ENCODE data around the gene GLDC. TPM values are rescaled to one million over a fixed set of nuclear protein-coding genes. Genes with fewer than 3 reads are reported as not detected.

The GLDC gene
- total and polyA plus RNA-seq, 5 donors from 2014 or later: 0.25 to 0.38 (median 0.33) TPM; not detected in 2

DNA sequence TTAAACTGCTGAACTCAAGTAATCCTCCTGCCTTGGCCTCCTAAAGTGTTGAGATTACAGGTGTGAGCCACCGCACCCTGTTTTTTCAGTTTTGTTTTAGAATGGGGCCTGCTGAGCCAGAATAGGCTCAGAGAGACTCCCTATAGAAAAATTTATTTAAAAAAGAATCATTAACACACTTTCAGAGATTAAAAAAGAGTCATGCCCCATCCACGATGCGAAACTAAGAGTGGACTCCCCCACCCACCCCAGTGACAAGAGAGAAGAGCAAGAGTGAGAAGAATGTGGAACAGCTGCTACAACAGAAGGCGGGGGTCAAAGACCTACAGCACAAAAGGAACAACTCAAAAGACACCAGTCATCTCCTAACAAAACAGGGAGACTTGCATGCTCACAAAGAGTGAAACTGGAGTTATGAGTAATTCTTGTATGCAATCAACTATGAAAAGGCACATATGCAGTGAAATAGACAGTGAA is 47.2 kb downstream of the GLDC start:
- H3K4me3 Mint-ChIP-seq: no peak overlapping the region

DNA sequence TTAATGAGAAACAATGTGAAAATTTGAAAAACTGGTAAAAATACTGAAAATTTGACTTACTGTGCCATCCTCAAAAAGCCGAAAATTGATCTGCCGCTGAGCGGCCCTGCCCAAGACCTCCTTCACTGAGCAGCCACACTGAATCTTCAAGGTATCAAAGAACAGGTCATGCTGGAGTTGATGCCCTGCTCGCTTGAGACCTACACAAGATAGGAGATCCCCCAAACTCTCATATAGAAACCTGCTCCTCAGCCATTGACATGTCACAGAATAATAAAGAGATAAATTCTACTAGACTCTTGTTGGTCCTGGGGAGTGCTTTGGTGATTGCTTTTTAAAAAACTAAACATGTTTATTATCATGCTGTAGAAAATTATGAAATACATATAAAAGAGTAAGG is 52.7 kb downstream of the GLDC start:
- no peaks in the 10 kb centered on the region for H3K36me3 Mint-ChIP-seq
- H3K27ac Mint-ChIP-seq: no peak overlapping the region
- no peak for DNase-seq
- Histone ChIP-seq H3K27ac (ENCODE audit: insufficient read depth, low read length, poor library complexity, severe bottlenecking) (no peak overlapping the region), H3K9me3 (ENCODE audit: control insufficient read depth in 2 of 2, low read length in 2 of 2) (no peaks in the 10 kb centered on the region), H3K4me1 (ENCODE audit: control insufficient read depth, insufficient read depth, low read length, poor library complexity, severe bottlenecking) (no peaks in the 10 kb centered on the region), H3K36me3 (ENCODE audit: control insufficient read depth, insufficient read depth, low read length) (no peaks in the 10 kb centered on the region), H3K27me3 (ENCODE audit: control insufficient read depth, insufficient read depth, low read length) (no peaks in the 10 kb centered on the region), H3K4me3 (ENCODE audit: low read depth, low read length) (no peak overlapping the region)
- H3K4me1 Mint-ChIP-seq: peaks cover 0 to 4% (median 0%) of the 10 kb centered on the region in 4 donors
- H3K27me3 Mint-ChIP-seq: no peaks in the 10 kb centered on the region
- no peak overlapping the region for H3K4me3 Mint-ChIP-seq
- ATAC-seq (ENCODE audit: low read depth in 2 of 2): no peak
- no peaks in the 10 kb centered on the region for H3K9me3 Mint-ChIP-seq

More for the DNA sequence above, 47.2 kb downstream of the GLDC start:
- H3K36me3 Mint-ChIP-seq: no peaks in the 10 kb centered on the region
- Histone ChIP-seq H3K27me3 (ENCODE audit: control insufficient read depth, insufficient read depth, low read length) (no peaks in the 10 kb centered on the region), H3K4me1 (ENCODE audit: control insufficient read depth, insufficient read depth, low read length, poor library complexity, severe bottlenecking) (no peaks in the 10 kb centered on the region), H3K27ac (ENCODE audit: insufficient read depth, low read length, poor library complexity, severe bottlenecking) (no peak overlapping the region), H3K36me3 (ENCODE audit: control insufficient read depth, insufficient read depth, low read length) (no peaks in the 10 kb centered on the region), H3K4me3 (ENCODE audit: low read depth, low read length) (no peak overlapping the region), H3K9me3 (ENCODE audit: control insufficient read depth in 2 of 2, low read length in 2 of 2) (no peaks in the 10 kb centered on the region)
- DNase-seq: peak in 1 of 3 donors; percentile 42
- no peak for ATAC-seq (ENCODE audit: low read depth in 2 of 2)
- no peaks in the 10 kb centered on the region for H3K27me3 Mint-ChIP-seq
- H3K4me1 Mint-ChIP-seq: peaks cover 0 to 9% (median 0%) of the 10 kb centered on the region in 4 donors
- H3K9me3 Mint-ChIP-seq: no peaks in the 10 kb centered on the region
- peak overlapping the region in 1 of 3 donors; percentile 53 for H3K27ac Mint-ChIP-seq

DNA sequence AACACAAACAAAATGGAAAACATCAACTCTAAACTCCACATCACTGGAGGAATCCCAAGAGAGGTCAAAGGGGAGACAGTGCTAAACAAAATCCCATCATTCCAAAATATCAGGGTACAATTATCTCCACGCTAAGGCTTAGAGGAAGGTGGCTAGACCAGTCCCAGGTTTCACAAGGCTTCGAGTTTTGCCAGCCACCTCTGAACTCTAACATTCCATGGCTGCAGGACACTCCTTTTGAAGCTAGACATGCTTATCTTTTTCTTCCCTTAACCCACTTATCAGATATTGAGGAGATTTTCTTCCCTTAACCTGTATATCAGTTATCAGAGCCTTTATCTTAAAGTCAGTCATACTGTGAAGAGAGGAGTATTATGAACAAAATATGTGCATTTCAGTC is 53.3 kb downstream of the GLDC start:
- H3K9me3 ChIP-seq (ENCODE audit: control insufficient read depth in 2 of 2, low read length in 2 of 2): no peaks in the 10 kb centered on the region
- Mint-ChIP-seq H3K4me1 (peaks cover 0 to 4% (median 0%) of the 10 kb centered on the region in 4 donors), H3K36me3 (no peaks in the 10 kb centered on the region), H3K27me3 (no peaks in the 10 kb centered on the region), H3K27ac (no peak overlapping the region), H3K4me3 (no peak overlapping the region), H3K9me3 (no peaks in the 10 kb centered on the region)
- no peaks in the 10 kb centered on the region for H3K4me1 ChIP-seq (ENCODE audit: control insufficient read depth, insufficient read depth, low read length, poor library complexity, severe bottlenecking)
- ATAC-seq (ENCODE audit: low read depth in 2 of 2) (no peak), DNase-seq (no peak)
- H3K36me3 ChIP-seq (ENCODE audit: control insufficient read depth, insufficient read depth, low read length): no peaks in the 10 kb centered on the region
- H3K27ac ChIP-seq (ENCODE audit: insufficient read depth, low read length, poor library complexity, severe bottlenecking): no peak overlapping the region
- H3K4me3 ChIP-seq (ENCODE audit: low read depth, low read length): no peak overlapping the region
- H3K27me3 ChIP-seq (ENCODE audit: control insufficient read depth, insufficient read depth, low read length): no peaks in the 10 kb centered on the region

DNA sequence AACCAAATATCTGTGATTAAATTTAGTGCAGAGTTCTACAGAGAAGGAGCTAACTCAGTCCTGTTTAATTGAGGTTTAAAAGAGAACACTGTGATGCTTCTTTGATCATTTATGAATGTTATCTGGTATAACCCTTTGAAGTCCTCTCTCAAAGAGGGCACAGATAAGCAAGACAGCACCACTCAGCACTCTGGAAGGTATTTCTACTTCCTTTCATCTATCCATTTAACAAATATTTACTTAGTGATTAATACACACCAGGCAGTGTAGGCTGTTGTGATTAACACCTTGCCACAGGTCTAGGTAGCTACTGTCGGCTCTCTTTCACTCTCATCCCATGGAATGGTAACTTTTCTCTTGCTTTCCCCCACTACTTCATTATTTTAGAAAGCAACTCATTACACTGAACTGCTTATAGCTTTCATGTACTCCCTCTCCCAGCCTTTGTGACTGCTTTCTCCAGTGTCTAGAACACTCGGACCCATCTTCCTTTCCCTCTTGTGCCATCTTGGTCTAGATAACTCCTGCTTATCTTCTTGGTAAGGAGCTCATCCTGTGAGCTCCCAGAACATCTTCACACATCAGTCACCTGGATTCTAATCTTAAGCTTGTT is 54.7 kb downstream of the GLDC start:
- Histone ChIP-seq H3K27ac (ENCODE audit: insufficient read depth, low read length, poor library complexity, severe bottlenecking) (no peak overlapping the region), H3K4me3 (ENCODE audit: low read depth, low read length) (no peak overlapping the region), H3K36me3 (ENCODE audit: control insufficient read depth, insufficient read depth, low read length) (no peaks in the 10 kb centered on the region), H3K4me1 (ENCODE audit: control insufficient read depth, insufficient read depth, low read length, poor library complexity, severe bottlenecking) (no peaks in the 10 kb centered on the region), H3K27me3 (ENCODE audit: control insufficient read depth, insufficient read depth, low read length) (no peaks in the 10 kb centered on the region), H3K9me3 (ENCODE audit: control insufficient read depth in 2 of 2, low read length in 2 of 2) (no peaks in the 10 kb centered on the region)
- Mint-ChIP-seq H3K27me3 (no peaks in the 10 kb centered on the region), H3K4me1 (no peaks in the 10 kb centered on the region), H3K27ac (no peak overlapping the region), H3K36me3 (no peaks in the 10 kb centered on the region), H3K4me3 (no peak overlapping the region), H3K9me3 (no peaks in the 10 kb centered on the region)
- no peak for ATAC-seq (ENCODE audit: low read depth in 2 of 2)
- DNase-seq: no peak

DNA sequence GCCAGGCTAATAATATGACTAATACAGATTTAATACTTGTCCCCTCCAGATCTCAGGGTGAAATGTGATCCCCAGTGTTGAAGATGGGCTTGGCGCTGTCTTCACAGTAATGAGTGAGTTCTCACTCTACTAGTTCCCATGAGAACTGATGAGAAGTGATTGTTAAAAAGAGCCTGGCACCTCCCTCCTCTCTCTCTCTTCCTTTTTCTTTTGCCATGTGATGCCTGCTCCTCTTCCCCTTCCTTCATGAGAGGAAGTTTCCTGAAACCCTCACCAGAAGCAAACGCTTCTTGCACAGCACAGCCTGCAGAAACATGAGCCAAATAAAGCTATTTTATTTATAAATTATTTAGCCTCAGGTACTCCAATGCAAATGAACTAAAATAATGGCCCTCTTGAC is 55.2 kb downstream of the GLDC start:
- no peak overlapping the region for H3K4me3 Mint-ChIP-seq
- H3K9me3 ChIP-seq (ENCODE audit: control insufficient read depth in 2 of 2, low read length in 2 of 2): no peaks in the 10 kb centered on the region
- H3K9me3 Mint-ChIP-seq: no peaks in the 10 kb centered on the region
- no peak overlapping the region for H3K4me3 ChIP-seq (ENCODE audit: low read depth, low read length)
- H3K4me1 Mint-ChIP-seq: no peaks in the 10 kb centered on the region
- no peaks in the 10 kb centered on the region for H3K36me3 ChIP-seq (ENCODE audit: control insufficient read depth, insufficient read depth, low read length)
- H3K27ac ChIP-seq (ENCODE audit: insufficient read depth, low read length, poor library complexity, severe bottlenecking): no peak overlapping the region
- H3K4me1 ChIP-seq (ENCODE audit: control insufficient read depth, insufficient read depth, low read length, poor library complexity, severe bottlenecking): no peaks in the 10 kb centered on the region
- peaks cover 2% of the 10 kb centered on the region for H3K27me3 Mint-ChIP-seq
- H3K27ac Mint-ChIP-seq: no peak overlapping the region
- H3K27me3 ChIP-seq (ENCODE audit: control insufficient read depth, insufficient read depth, low read length): no peaks in the 10 kb centered on the region
- ATAC-seq (ENCODE audit: low read depth in 2 of 2): no peak
- no peaks in the 10 kb centered on the region for H3K36me3 Mint-ChIP-seq
- no peak for DNase-seq

DNA sequence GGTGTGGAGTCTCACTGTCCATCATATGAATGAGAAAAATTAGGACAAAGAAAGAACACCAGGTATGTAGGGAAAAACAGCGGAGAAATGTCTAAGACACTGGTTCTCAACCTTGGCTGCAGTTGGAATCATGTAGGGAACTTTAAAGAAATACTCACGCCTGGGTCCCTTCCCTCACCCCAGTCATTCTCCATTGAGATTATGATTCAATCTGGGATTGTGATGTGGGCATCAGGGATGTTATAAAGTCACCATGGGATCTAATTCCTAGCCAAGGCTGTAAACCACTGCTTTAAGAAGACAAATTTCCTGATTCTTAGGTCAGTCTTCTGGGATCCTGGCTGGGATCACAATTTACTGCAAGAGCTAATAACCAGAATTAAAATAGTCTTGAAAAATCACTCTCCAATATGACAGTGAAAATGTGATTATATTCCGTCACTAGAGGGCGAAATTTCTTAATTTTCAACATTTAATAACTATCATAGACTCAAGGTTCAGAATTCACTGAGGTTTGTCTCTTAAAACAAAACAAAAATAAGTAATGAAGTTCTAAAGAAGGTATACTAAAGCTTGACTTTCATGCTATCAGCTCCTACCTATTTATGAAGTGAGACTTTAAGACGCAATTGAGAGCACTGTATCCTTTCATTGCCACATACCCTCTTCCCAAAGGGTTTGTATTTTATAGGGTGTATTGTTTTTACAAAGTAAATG is 60.5 kb downstream of the GLDC start:
- Mint-ChIP-seq H3K27me3 (peaks cover 10% of the 10 kb centered on the region), H3K36me3 (no peaks in the 10 kb centered on the region), H3K4me1 (no peaks in the 10 kb centered on the region), H3K27ac (no peak overlapping the region), H3K4me3 (no peak overlapping the region), H3K9me3 (no peaks in the 10 kb centered on the region)
- peak in 2 of 3 donors; percentile 28 to 57 for DNase-seq
- Histone ChIP-seq H3K36me3 (ENCODE audit: control insufficient read depth, insufficient read depth, low read length) (no peaks in the 10 kb centered on the region), H3K4me1 (ENCODE audit: control insufficient read depth, insufficient read depth, low read length, poor library complexity, severe bottlenecking) (no peaks in the 10 kb centered on the region), H3K4me3 (ENCODE audit: low read depth, low read length) (no peak overlapping the region), H3K27me3 (ENCODE audit: control insufficient read depth, insufficient read depth, low read length) (no peaks in the 10 kb centered on the region), H3K27ac (ENCODE audit: insufficient read depth, low read length, poor library complexity, severe bottlenecking) (no peak overlapping the region), H3K9me3 (ENCODE audit: control insufficient read depth in 2 of 2, low read length in 2 of 2) (no peaks in the 10 kb centered on the region)
- ATAC-seq (ENCODE audit: low read depth in 2 of 2): no peak

DNA sequence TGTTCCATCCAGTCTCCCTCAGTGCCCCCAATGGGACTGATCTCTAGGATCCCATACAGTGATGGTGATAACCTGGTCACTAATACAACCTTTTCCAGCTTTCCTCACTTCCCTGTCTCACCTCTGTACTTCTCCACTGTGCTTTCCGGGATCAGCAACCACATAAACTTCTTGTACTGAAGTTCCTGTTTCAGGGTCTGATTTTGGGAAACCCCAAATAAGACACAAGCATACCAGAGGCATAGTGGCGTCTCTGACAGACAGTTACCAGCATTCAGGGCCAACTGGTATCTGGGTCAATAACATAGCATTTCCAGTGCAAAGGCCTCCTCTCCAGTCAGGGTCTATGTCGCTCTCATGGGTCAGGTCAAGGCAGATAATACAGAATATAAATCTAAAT is 64.3 kb downstream of the GLDC start:
- no peak for ATAC-seq (ENCODE audit: low read depth in 2 of 2)
- H3K27me3 Mint-ChIP-seq: peaks cover 25% of the 10 kb centered on the region
- H3K27ac Mint-ChIP-seq: no peak overlapping the region

DNA sequence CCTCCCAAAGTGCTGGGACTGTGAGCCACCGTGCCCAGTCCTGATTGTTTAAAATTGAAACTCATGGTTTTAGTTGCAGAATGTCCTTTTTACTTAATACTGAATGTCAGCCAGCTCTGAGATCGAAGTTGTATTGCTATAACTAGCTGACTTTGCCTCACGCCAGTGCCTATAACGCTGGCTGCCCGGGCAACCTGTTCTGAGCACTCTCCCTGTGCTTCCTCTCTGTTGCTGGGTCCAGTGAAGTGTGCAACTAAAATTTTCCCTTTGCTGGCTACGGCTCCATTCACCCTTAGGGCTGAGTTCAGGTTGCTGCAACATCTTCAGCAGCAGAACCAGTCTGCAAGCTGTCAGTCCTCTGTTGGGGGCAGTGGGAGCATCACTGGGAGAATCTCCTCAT is 65.9 kb downstream of the GLDC start:
- Mint-ChIP-seq H3K36me3 (no peaks in the 10 kb centered on the region), H3K4me3 (no peak overlapping the region), H3K9me3 (no peaks in the 10 kb centered on the region), H3K4me1 (no peaks in the 10 kb centered on the region), H3K27me3 (peaks cover 25% of the 10 kb centered on the region), H3K27ac (no peak overlapping the region)
- H3K9me3 ChIP-seq (ENCODE audit: control insufficient read depth in 2 of 2, low read length in 2 of 2): no peaks in the 10 kb centered on the region
- no peaks in the 10 kb centered on the region for H3K4me1 ChIP-seq (ENCODE audit: control insufficient read depth, insufficient read depth, low read length, poor library complexity, severe bottlenecking)
- DNase-seq (no peak), ATAC-seq (ENCODE audit: low read depth in 2 of 2) (no peak)
- H3K27me3 ChIP-seq (ENCODE audit: control insufficient read depth, insufficient read depth, low read length): peaks cover 2% of the 10 kb centered on the region
- H3K36me3 ChIP-seq (ENCODE audit: control insufficient read depth, insufficient read depth, low read length): no peaks in the 10 kb centered on the region
- no peak overlapping the region for H3K4me3 ChIP-seq (ENCODE audit: low read depth, low read length)
- H3K27ac ChIP-seq (ENCODE audit: insufficient read depth, low read length, poor library complexity, severe bottlenecking): no peak overlapping the region

More for the DNA sequence above, 64.3 kb downstream of the GLDC start:
- H3K27me3 ChIP-seq (ENCODE audit: control insufficient read depth, insufficient read depth, low read length): peaks cover 2% of the 10 kb centered on the region
- H3K4me1 Mint-ChIP-seq: no peaks in the 10 kb centered on the region
- H3K36me3 Mint-ChIP-seq: no peaks in the 10 kb centered on the region
- no peak overlapping the region for H3K27ac ChIP-seq (ENCODE audit: insufficient read depth, low read length, poor library complexity, severe bottlenecking)
- no peaks in the 10 kb centered on the region for H3K9me3 Mint-ChIP-seq
- H3K36me3 ChIP-seq (ENCODE audit: control insufficient read depth, insufficient read depth, low read length): no peaks in the 10 kb centered on the region
- H3K9me3 ChIP-seq (ENCODE audit: control insufficient read depth in 2 of 2, low read length in 2 of 2): no peaks in the 10 kb centered on the region
- no peak overlapping the region for H3K4me3 Mint-ChIP-seq
- H3K4me3 ChIP-seq (ENCODE audit: low read depth, low read length): no peak overlapping the region
- H3K4me1 ChIP-seq (ENCODE audit: control insufficient read depth, insufficient read depth, low read length, poor library complexity, severe bottlenecking): no peaks in the 10 kb centered on the region
- DNase-seq: no peak
